Activated T-cell treated with anti-CD3 and anti-CD28 coated beads, Interleukin-2, amount 50 U/mL, for 24 hours (primary cell): ENCODE results near the gene UBFD1.

Experiments
- DNase-seq: peaks from one replicate; pipeline ENCODE4 v3.0.0-alpha.2; 2020
- H3K27ac Mint-ChIP-seq: 2 replicates; pipeline ENCODE4 v1.8.0; 2020; ENCODE audit warnings: mild to moderate bottlenecking, mixed read lengths
- H3K27me3 Mint-ChIP-seq: 2 replicates; pipeline ENCODE4 v1.8.0; 2020; ENCODE audit warnings: mixed read lengths
- H3K36me3 Mint-ChIP-seq: 2 replicates; pipeline ENCODE4 v1.8.0; 2020; ENCODE audit warnings: low read depth, mixed read lengths
- H3K4me1 Mint-ChIP-seq: 2 replicates; pipeline ENCODE4 v1.8.0; 2020; ENCODE audit warnings: low read depth, mixed read lengths
- H3K4me3 Mint-ChIP-seq: 2 replicates; pipeline ENCODE4 v1.8.0; 2020; ENCODE audit warnings: mild to moderate bottlenecking, moderate library complexity, mixed read lengths
- H3K9me3 Mint-ChIP-seq: 2 replicates; pipeline ENCODE4 v1.8.0; 2020; ENCODE audit warnings: mixed read lengths

The UBFD1 gene

GRCh38 chr16:23519282-23519681 lies 38.2 kb upstream of the UBFD1 start:
- DNase-seq, result no peak
- Mint-ChIP-seq H3K36me3 (peaks cover 77% of the 10 kb centered on the region), H3K27me3 (no peaks in the 10 kb centered on the region), H3K4me3 (no peak overlapping the region), H3K9me3 (no peaks in the 10 kb centered on the region), H3K27ac (no peak overlapping the region), H3K4me1 (peaks cover 31% of the 10 kb centered on the region)

GRCh38 chr16:23520500-23520899 lies 37.0 kb upstream of the UBFD1 start:
- H3K27me3 Mint-ChIP-seq, result no peaks in the 10 kb centered on the region
- no peak overlapping the region for H3K27ac Mint-ChIP-seq
- no peak overlapping the region for H3K4me3 Mint-ChIP-seq
- no peak for DNase-seq
- peaks cover 78% of the 10 kb centered on the region for H3K36me3 Mint-ChIP-seq
- peaks cover 19% of the 10 kb centered on the region for H3K4me1 Mint-ChIP-seq
- no peaks in the 10 kb centered on the region for H3K9me3 Mint-ChIP-seq

- Mint-ChIP-seq H3K27ac (no peak overlapping the region), H3K36me3 (peaks cover 76% of the 10 kb centered on the region), H3K27me3 (no peaks in the 10 kb centered on the region), H3K4me3 (no peak overlapping the region), H3K4me1 (peaks cover 14% of the 10 kb centered on the region), H3K9me3 (no peaks in the 10 kb centered on the region)
- no peak for DNase-seq
These were observed 36.3 kb upstream of the UBFD1 start for GRCh38 chr16:23521037-23521743.

GRCh38 chr16:23521965-23522364 lies 35.6 kb upstream of the UBFD1 start:
- H3K4me1 Mint-ChIP-seq, result peaks cover 8% of the 10 kb centered on the region
- peaks cover 79% of the 10 kb centered on the region for H3K36me3 Mint-ChIP-seq
- H3K27me3 Mint-ChIP-seq, result no peaks in the 10 kb centered on the region
- no peak overlapping the region for H3K4me3 Mint-ChIP-seq
- no peak overlapping the region for H3K27ac Mint-ChIP-seq
- no peak for DNase-seq
- H3K9me3 Mint-ChIP-seq, result no peaks in the 10 kb centered on the region

- no peak for DNase-seq
- Mint-ChIP-seq H3K9me3 (no peaks in the 10 kb centered on the region), H3K4me1 (peaks cover 4% of the 10 kb centered on the region), H3K4me3 (no peak overlapping the region), H3K27me3 (no peaks in the 10 kb centered on the region), H3K36me3 (peaks cover 87% of the 10 kb centered on the region), H3K27ac (no peak overlapping the region)
These were observed 34.2 kb upstream of the UBFD1 start for GRCh38 chr16:23523321-23523720.

GRCh38 chr16:23523876-23524385 lies 33.6 kb upstream of the UBFD1 start:
- DNase-seq, result no peak
- Mint-ChIP-seq H3K4me3 (no peak overlapping the region), H3K36me3 (peaks cover 90% of the 10 kb centered on the region), H3K27me3 (no peaks in the 10 kb centered on the region), H3K9me3 (no peaks in the 10 kb centered on the region), H3K27ac (no peak overlapping the region), H3K4me1 (no peaks in the 10 kb centered on the region)

- no peak overlapping the region for H3K4me3 Mint-ChIP-seq
- H3K4me1 Mint-ChIP-seq, result no peaks in the 10 kb centered on the region
- peaks cover 89% of the 10 kb centered on the region for H3K36me3 Mint-ChIP-seq
- H3K9me3 Mint-ChIP-seq, result no peaks in the 10 kb centered on the region
- no peak for DNase-seq
- H3K27ac Mint-ChIP-seq, result no peak overlapping the region
- no peaks in the 10 kb centered on the region for H3K27me3 Mint-ChIP-seq
These were observed 32.6 kb upstream of the UBFD1 start for GRCh38 chr16:23524886-23525285.

GRCh38 chr16:23527961-23528643 lies 29.4 kb upstream of the UBFD1 start:
- H3K27ac Mint-ChIP-seq, result no peak overlapping the region
- H3K9me3 Mint-ChIP-seq, result no peaks in the 10 kb centered on the region
- DNase-seq, result no peak
- no peaks in the 10 kb centered on the region for H3K27me3 Mint-ChIP-seq
- H3K4me1 Mint-ChIP-seq, result no peaks in the 10 kb centered on the region
- H3K36me3 Mint-ChIP-seq, result peaks cover 87% of the 10 kb centered on the region
- no peak overlapping the region for H3K4me3 Mint-ChIP-seq

GRCh38 chr16:23528644-23529310 lies 28.8 kb upstream of the UBFD1 start:
- H3K27me3 Mint-ChIP-seq, result no peaks in the 10 kb centered on the region
- H3K4me3 Mint-ChIP-seq, result no peak overlapping the region
- peaks cover 87% of the 10 kb centered on the region for H3K36me3 Mint-ChIP-seq
- H3K9me3 Mint-ChIP-seq, result no peaks in the 10 kb centered on the region
- no peak overlapping the region for H3K27ac Mint-ChIP-seq
- DNase-seq, result no peak
- no peaks in the 10 kb centered on the region for H3K4me1 Mint-ChIP-seq

- H3K27ac Mint-ChIP-seq, result no peak overlapping the region
- H3K4me3 Mint-ChIP-seq, result no peak overlapping the region
- peaks cover 88% of the 10 kb centered on the region for H3K36me3 Mint-ChIP-seq
- H3K9me3 Mint-ChIP-seq, result no peaks in the 10 kb centered on the region
- no peaks in the 10 kb centered on the region for H3K4me1 Mint-ChIP-seq
- H3K27me3 Mint-ChIP-seq, result no peaks in the 10 kb centered on the region
- DNase-seq, result no peak
These were observed 27.5 kb upstream of the UBFD1 start for GRCh38 chr16:23530062-23530461.

GRCh38 chr16:23532448-23532847 lies 25.1 kb upstream of the UBFD1 start:
- no peaks in the 10 kb centered on the region for H3K4me1 Mint-ChIP-seq
- no peaks in the 10 kb centered on the region for H3K9me3 Mint-ChIP-seq
- DNase-seq, result no peak
- peaks cover 91% of the 10 kb centered on the region for H3K36me3 Mint-ChIP-seq
- H3K27ac Mint-ChIP-seq, result no peak overlapping the region
- no peak overlapping the region for H3K4me3 Mint-ChIP-seq
- H3K27me3 Mint-ChIP-seq, result no peaks in the 10 kb centered on the region

- Mint-ChIP-seq H3K36me3 (peaks cover 92% of the 10 kb centered on the region), H3K27me3 (no peaks in the 10 kb centered on the region), H3K27ac (no peak overlapping the region)
These were observed 22.4 kb upstream of the UBFD1 start for GRCh38 chr16:23534868-23535860.

GRCh38 chr16:23535901-23536300 lies 21.6 kb upstream of the UBFD1 start:
- Mint-ChIP-seq H3K9me3 (no peaks in the 10 kb centered on the region), H3K36me3 (peaks cover 92% of the 10 kb centered on the region), H3K27me3 (no peaks in the 10 kb centered on the region), H3K27ac (no peak overlapping the region), H3K4me3 (no peak overlapping the region), H3K4me1 (peaks cover 10% of the 10 kb centered on the region)
- no peak for DNase-seq

More at GRCh38 chr16:23534868-23535860, 22.4 kb upstream of the UBFD1 start:
- Mint-ChIP-seq H3K4me1 (peaks cover 10% of the 10 kb centered on the region), H3K9me3 (no peaks in the 10 kb centered on the region), H3K4me3 (no peak overlapping the region)
- DNase-seq, result no peak

- peaks cover 93% of the 10 kb centered on the region for H3K36me3 Mint-ChIP-seq
- H3K27ac Mint-ChIP-seq, result peak overlapping the region; percentile 44
- H3K4me3 Mint-ChIP-seq, result no peak overlapping the region
- DNase-seq, result no peak
- H3K9me3 Mint-ChIP-seq, result no peaks in the 10 kb centered on the region
- H3K27me3 Mint-ChIP-seq, result no peaks in the 10 kb centered on the region
- H3K4me1 Mint-ChIP-seq, result peaks cover 10% of the 10 kb centered on the region
These were observed 20.1 kb upstream of the UBFD1 start for GRCh38 chr16:23537390-23537789.
